Keratinocyte (primary cell): ENCODE data around the gene EXOC6B. TPM values are rescaled to one million over a fixed set of nuclear protein-coding genes. Genes with fewer than 3 reads are reported as not detected.

Source experiments
- DNase-seq: peaks from one replicate; pipeline ENCODE4 v3.0.0-alpha.2; 2011; ENCODE audit warnings: low read depth, missing footprints, low spot score
- FAIRE-seq: peaks from 2 replicates; lab custom pipeline; 2011; peaks lifted over from hg19 to GRCh38; lab: Jason Lieb, UNC
- H2AFZ ChIP-seq: 2 replicates; pipeline ENCODE4 v1.6.0; 2012; ENCODE audit warnings: low read length, control low read depth, inconsistent platforms; ENCODE audit not compliant: control insufficient read depth
- H3K27ac ChIP-seq: 2 replicates; pipeline ENCODE4 v1.5.1; 2011; ENCODE audit warnings: low read length; ENCODE audit not compliant: control insufficient read depth, insufficient read depth
- H3K27me3 ChIP-seq: 3 replicates; pipeline ENCODE4 v1.6.0; 2011; ENCODE audit warnings: low read length; ENCODE audit not compliant: control insufficient read depth, insufficient read depth; ENCODE audit errors: extremely low read depth
- H3K36me3 ChIP-seq, 2 experiments: 2 replicates in 1 of 2; 3 replicates in 1 of 2; pipeline ENCODE4 v1.5.1; 2011; ENCODE audit warnings: low read length in 2 of 2, mild to moderate bottlenecking in 1 of 2; ENCODE audit not compliant: control insufficient read depth in 2 of 2, insufficient read depth in 2 of 2; ENCODE audit errors: extremely low read depth in 1 of 2
- H3K4me1 ChIP-seq: 3 replicates; pipeline ENCODE4 v1.5.1; 2011; ENCODE audit warnings: low read length; ENCODE audit not compliant: control insufficient read depth, insufficient read depth; ENCODE audit errors: extremely low read depth
- H3K4me2 ChIP-seq: 3 replicates; pipeline ENCODE4 v1.6.0; 2011; ENCODE audit warnings: low read depth, low read length; ENCODE audit not compliant: control insufficient read depth, insufficient read depth; ENCODE audit errors: extremely low read depth
- H3K4me3 ChIP-seq, 3 experiments: fragments of 200-600 bp in 1 of 3; sonication (generic) in 1 of 3; 2 replicates in 2 of 3; 3 replicates in 1 of 3; pipeline ENCODE4 v1.5.1; 2011 to 2016; ENCODE audit warnings: low read length in 3 of 3, mild to moderate bottlenecking in 3 of 3, control low read depth in 2 of 3, inconsistent platforms in 1 of 3, low read depth in 1 of 3, mixed read lengths in 1 of 3, mixed run types in 1 of 3, moderate library complexity in 1 of 3; ENCODE audit not compliant: control insufficient read depth in 2 of 3, insufficient read depth in 2 of 3; ENCODE audit errors: extremely low read depth in 1 of 3
- H3K79me2 ChIP-seq: 2 replicates; pipeline ENCODE4 v1.6.0; 2012; ENCODE audit warnings: low read length; ENCODE audit not compliant: control insufficient read depth, insufficient read depth
- H3K9ac ChIP-seq: 3 replicates; pipeline ENCODE4 v1.6.0; 2011; ENCODE audit warnings: low read length; ENCODE audit not compliant: control insufficient read depth, insufficient read depth; ENCODE audit errors: extremely low read depth
- H3K9me1 ChIP-seq: 3 replicates; pipeline ENCODE4 v1.6.0; 2011; ENCODE audit warnings: low read length; ENCODE audit not compliant: control insufficient read depth, insufficient read depth; ENCODE audit errors: extremely low read depth
- H3K9me3 ChIP-seq: 2 replicates; pipeline ENCODE4 v1.5.1; 2012; ENCODE audit warnings: low read depth, low read length; ENCODE audit not compliant: control insufficient read depth
- H4K20me1 ChIP-seq: 3 replicates; pipeline ENCODE4 v1.6.0; 2011; ENCODE audit warnings: low read length; ENCODE audit not compliant: control insufficient read depth, insufficient read depth; ENCODE audit errors: extremely low read depth
- EZH2 ChIP-seq: IDR thresholded peaks from one replicate; pipeline ENCODE4 v1.6.1; 2012; ENCODE audit warnings: inconsistent platforms, mild to moderate bottlenecking, low read length, moderate library complexity
- dilution Hi-C: fragments of 300-500 bp; cut with MboI; formaldehyde crosslinking; loops from one replicate; pipeline ENCODE4 v1.7.0; 2020; ENCODE audit warnings: low sequenced_read_pairs; ENCODE audit not compliant: extremely low pct_ligation_motif_present
- polyA plus RNA-seq, 5 experiments: library from polyadenylated mRNA; depleted of rRNA in 3 of 5; stranded (reverse) in 3 of 5; stranded (forward) in 1 of 5; unstranded in 1 of 5; fragments of >200 nt; gene quantifications; 1 replicate in 1 of 5; 2 replicates in 3 of 5; 3 replicates in 1 of 5; pipeline versions ENCODE4 v1.2.1 to v1.2.3, GENCODE V29; 2011 to 2012; ENCODE audit warnings: missing spikeins in 2 of 5, low read depth in 1 of 5, low replicate concordance in 1 of 5
- TF ChIP-seq, protein P1 (sequence below), 3 experiments: IDR thresholded peaks in 1 of 3; conservative IDR thresholded peaks in 1 of 3; optimal IDR thresholded peaks in 1 of 3; 2 replicates in 2 of 3; 3 replicates in 1 of 3; pipeline versions ENCODE3 to v1.5.1; 2011; ENCODE audit warnings: low read length in 3 of 3, mild to moderate bottlenecking in 3 of 3, moderate library complexity in 2 of 3, control low read depth in 1 of 3, inconsistent platforms in 1 of 3; ENCODE audit not compliant: insufficient read depth in 2 of 3; ENCODE audit errors: extremely low read depth in 1 of 3

EXOC6B gene
- polyA plus RNA-seq, 1 donor (not counting 4 experiments of a cell fraction or from before 2014, with no cell fraction given), result 37.3 TPM

DNA sequence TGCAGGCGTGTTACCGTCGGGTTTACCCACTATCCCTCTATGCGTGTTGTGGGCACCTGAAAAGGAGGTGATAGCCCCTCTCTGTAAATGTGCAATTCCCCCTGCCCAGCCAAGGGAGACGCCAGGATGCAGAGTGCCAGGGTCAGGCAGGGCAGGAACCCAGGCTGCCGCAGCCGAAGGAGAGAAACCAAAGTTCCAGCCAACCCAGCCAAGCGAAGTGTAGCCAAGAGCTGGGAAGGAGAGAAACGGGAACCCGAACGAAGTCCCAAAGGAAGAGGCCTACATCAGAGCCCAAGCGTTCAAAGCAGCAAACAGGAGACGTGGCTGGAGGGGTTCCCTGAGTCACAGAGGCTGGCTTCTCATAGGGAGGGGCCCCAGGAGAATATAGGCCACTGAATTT, 37.2 kb upstream of the EXOC6B start:
- Histone ChIP-seq H3K4me2 (peak overlapping the region; percentile 98), H3K4me3 (peak overlapping the region; percentile 25 to 68 (median 29)), H3K4me1 (peaks cover 18% of the 10 kb centered on the region), H3K27ac (no peak overlapping the region), H3K9me3 (no peaks in the 10 kb centered on the region), H2AFZ (peak overlapping the region; percentile 89), H3K9me1 (no peaks in the 10 kb centered on the region), H3K27me3 (no peaks in the 10 kb centered on the region), H3K9ac (no peak overlapping the region), H4K20me1 (no peaks in the 10 kb centered on the region), H3K36me3 (no peaks in the 10 kb centered on the region), H3K79me2 (no peaks in the 10 kb centered on the region)
- DNase-seq (no peak), FAIRE-seq (no peak)
- dilution Hi-C loops, result no loop called here
- TF ChIP-seq, protein P1, sequence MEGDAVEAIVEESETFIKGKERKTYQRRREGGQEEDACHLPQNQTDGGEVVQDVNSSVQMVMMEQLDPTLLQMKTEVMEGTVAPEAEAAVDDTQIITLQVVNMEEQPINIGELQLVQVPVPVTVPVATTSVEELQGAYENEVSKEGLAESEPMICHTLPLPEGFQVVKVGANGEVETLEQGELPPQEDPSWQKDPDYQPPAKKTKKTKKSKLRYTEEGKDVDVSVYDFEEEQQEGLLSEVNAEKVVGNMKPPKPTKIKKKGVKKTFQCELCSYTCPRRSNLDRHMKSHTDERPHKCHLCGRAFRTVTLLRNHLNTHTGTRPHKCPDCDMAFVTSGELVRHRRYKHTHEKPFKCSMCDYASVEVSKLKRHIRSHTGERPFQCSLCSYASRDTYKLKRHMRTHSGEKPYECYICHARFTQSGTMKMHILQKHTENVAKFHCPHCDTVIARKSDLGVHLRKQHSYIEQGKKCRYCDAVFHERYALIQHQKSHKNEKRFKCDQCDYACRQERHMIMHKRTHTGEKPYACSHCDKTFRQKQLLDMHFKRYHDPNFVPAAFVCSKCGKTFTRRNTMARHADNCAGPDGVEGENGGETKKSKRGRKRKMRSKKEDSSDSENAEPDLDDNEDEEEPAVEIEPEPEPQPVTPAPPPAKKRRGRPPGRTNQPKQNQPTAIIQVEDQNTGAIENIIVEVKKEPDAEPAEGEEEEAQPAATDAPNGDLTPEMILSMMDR (optimal IDR thresholded peaks at IDR 0.05 in 1 of 3, IDR thresholded peaks at IDR 0.05 in 1 of 3, conservative IDR thresholded peaks at IDR 0.05 in 1 of 3; ENCODE audit: extremely low read depth in 1 of 3, insufficient read depth in 2 of 3, low read length in 3 of 3), result no peak

GRCh38 chr2:72862239-72862988, 36.6 kb upstream of the EXOC6B start:
- TF ChIP-seq, protein P1 (optimal IDR thresholded peaks at IDR 0.05 in 1 of 3, IDR thresholded peaks at IDR 0.05 in 1 of 3, conservative IDR thresholded peaks at IDR 0.05 in 1 of 3; ENCODE audit: extremely low read depth in 1 of 3, insufficient read depth in 2 of 3, low read length in 3 of 3), result peak; percentile 98 to 100 (median 99)
- no peak for TF ChIP-seq EZH2
- Histone ChIP-seq H3K27ac (no peak overlapping the region), H3K4me1 (peaks cover 18% of the 10 kb centered on the region), H3K27me3 (no peaks in the 10 kb centered on the region), H3K9ac (no peak overlapping the region), H3K4me3 (peak overlapping the region; percentile 25 to 68 (median 29)), H3K4me2 (peak overlapping the region; percentile 98), H3K79me2 (no peaks in the 10 kb centered on the region), H2AFZ (peak overlapping the region; percentile 90), H3K36me3 (no peaks in the 10 kb centered on the region), H3K9me1 (no peaks in the 10 kb centered on the region), H4K20me1 (no peaks in the 10 kb centered on the region), H3K9me3 (no peaks in the 10 kb centered on the region)
- dilution Hi-C loops, result no loop called here
- peak; percentile 56 for DNase-seq
- FAIRE-seq, result peak; percentile 58
